HG03378 (cell line): Measurements from ENCODE around the gene FYB2.

Experiments
- ATAC-seq: cut with Tn5 transposase; IDR thresholded peaks from one replicate; pipeline ENCODE4 v1.9.1; 2021; ENCODE audit warnings: mild to moderate bottlenecking, moderate library complexity; ENCODE audit not compliant: unreplicated experiment

FYB2 gene

DNA sequence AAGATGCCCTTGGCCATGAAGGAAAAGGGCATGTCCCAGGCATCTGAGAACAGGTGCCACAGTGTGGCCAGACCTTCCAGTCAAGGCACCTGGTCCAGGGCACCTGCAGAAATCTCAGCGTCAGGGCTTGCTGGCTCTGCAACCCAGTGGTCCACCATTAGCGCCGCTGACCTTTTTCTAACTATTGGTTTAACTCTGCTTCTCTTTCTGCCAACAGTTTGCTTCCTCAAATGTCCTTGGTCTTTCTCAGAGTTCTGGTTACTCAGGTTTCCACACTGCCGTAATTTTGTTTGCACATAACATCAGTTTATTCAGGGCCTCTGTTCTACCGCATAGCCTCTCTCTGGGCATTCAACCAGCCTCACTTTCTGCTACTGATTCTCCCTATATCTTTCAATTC lies 16.5 kb upstream of the FYB2 start:
- no peak for ATAC-seq

DNA sequence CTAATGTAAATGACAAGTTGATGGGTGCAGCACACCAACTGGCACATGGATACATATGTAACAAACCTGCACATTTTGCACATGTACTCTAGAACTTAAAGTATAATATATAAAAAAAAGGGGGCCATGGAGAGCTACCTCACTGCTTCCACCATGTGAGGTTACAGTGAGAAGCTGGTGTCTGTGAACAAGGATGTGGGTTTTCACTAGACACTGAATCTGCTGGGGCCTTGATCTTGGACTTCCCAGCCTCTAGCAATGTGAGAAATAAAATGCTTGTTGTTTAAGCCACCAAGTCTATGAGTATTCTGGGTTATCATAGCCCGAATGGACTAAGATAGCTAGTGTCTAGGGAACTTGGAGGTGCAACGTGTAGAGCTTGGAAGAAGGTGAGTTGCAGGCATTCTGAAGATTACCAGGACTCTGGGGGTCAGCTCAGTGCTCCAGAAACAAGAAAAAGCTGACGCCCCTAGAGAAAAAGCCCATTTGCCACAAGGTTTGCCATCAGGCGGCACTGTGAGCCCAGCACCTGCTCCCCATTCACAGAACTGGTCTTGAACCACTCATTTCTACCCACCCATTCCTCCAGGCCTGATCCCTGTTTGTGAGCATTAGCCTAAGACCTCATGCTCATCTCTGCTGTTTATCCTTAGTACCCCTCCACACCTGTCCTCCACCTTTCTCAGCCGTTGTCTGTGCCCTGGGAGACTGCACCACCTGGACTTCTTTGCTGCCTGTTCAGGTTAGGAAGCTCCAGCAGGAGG lies 15.1 kb upstream of the FYB2 start:
- no peak for ATAC-seq

- no peak for ATAC-seq
Observed at GRCh38 chr1:56833088-56833487, 13.9 kb upstream of the FYB2 start.

- ATAC-seq, result peak; percentile 67
Observed at GRCh38 chr1:56831871-56832693, 12.9 kb upstream of the FYB2 start.

DNA sequence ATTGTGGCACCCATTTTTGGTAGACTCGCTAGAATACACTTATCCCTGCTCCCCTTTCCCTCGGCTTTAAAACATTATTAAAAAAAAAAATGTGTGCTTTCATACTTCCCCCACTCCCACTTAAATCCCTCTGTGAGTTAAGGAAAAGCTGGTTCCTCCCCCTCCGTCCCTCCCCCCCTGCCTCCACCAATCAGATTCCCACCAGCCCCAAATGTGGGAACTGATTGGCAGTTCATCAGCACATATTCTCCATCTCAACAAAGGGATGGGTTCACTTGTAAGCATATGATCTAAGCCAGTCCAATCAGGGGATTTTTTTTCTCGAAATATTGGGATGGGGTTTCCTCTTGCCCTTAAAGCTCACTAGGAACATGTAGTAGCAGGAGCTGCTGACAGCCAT lies 10.8 kb upstream of the FYB2 start:
- no peak for ATAC-seq

- ATAC-seq, result no peak
Observed at GRCh38 chr1:56827711-56828110, 8.5 kb upstream of the FYB2 start.

DNA sequence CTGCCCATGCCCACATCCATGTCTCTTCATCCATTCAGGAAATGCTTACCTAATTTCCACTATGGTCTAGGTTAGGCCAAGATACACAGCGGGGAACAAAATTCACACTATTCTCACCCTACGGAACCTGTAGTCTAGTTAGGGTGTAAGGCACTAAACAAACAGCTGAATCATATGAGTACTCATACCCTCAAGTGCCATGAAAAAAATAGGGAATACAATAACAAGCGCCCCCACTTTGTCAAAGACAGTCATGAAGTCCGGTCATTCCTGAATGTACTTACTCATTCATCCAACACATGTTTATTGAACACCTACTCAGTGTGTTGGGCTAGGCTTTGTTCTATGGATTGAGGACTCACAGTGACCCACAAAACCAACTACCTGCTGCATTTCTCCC lies 6.2 kb upstream of the FYB2 start:
- ATAC-seq, result no peak

DNA sequence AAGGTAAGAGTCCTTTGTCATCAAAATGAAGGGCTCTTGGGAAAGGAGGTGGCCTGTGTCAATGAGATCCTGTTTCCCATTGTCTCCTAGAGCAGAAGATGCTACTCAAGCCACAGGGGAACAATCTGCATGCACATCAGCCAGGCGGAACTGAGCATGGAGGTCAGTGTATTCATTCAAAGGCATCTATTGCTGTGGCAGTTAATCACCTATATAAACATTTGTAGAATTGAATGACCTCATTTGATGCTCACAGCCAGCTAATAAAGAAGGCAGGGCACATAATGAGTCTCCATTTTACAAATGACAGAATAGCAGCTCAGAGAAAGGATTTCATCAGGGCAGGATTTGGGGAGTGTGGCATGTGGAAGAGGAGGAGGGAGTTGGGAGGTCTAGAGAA lies 5.7 kb upstream of the FYB2 start:
- ATAC-seq, result no peak

- ATAC-seq, result no peak
Observed at GRCh38 chr1:56824271-56824670, 5.1 kb upstream of the FYB2 start.

GRCh38 chr1:56821462-56821797 lies 2.2 kb upstream of the FYB2 start:
- ATAC-seq, result no peak

DNA sequence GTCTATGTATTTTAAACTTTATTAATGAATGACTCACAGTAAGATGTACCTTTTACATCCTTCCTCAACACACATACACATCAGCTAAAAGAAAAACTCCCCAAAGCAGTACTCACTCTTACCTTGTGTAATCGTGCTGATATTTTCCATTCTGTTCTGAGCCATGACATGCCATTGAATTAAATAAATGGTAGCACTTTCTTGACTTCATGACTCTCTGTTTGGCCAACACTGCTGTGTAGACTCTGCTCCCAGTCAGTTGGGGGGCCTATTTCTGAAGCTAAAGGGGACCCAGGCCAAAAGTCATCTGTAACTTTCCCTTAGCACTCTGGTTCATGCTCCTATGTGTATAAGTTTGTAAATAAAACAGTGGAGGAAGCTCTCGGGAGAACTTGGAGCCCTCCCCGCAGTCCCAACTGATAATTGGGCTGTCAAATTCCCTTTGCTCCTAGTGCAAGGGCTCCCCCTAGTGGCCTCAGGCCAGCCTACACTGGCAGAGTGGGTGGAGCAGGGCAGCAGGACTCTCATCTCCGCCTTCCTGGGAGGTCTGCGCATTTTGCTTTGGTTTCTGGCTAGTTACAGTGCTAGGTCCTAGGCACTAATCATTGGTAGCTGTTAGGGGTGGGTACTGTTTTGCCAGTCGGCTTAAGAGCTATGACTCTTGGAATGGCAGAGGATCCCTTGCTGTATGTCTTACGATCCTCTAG lies 1.7 kb upstream of the FYB2 start:
- ATAC-seq, result peak; percentile 67

DNA sequence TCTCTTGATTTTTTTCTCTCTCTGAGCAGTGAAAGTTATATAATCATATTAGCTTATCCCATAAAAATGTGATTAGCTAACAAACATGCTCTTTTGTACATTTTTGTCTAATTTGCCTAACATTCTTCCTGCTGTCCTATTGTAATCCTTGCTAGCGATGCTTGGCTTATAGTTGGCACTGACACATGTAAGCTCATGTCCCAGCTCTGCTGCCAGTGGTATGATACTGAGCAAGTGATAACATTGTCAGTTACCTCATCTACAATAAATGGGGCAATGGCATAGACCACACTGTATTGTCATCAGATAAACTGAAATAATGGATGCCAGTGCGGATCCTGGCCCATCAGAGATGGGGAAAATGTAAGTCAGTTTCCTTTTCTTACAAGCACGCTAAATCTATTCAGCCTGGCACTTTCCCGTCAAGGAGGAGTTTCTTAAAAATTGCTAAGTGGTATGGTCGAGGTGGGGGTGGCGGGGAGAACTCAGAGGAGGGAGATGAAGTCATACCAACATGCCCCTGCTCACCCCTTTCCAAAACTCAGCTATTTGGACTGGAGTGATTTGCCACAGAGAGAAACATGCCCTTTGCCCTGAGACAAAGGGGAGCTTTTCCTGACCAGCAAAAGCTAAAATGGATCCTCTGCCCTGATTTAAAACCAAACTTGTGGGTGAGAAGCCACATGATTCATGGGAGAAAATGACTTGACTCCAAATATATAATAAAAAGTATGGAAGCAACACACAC lies 1.3 kb downstream of the FYB2 start:
- ATAC-seq, result no peak

- ATAC-seq, result peak; percentile 79
Observed at GRCh38 chr1:56816909-56817308, 2.3 kb downstream of the FYB2 start.

- no peak for ATAC-seq
Observed at GRCh38 chr1:56816264-56816663, 2.9 kb downstream of the FYB2 start.

DNA sequence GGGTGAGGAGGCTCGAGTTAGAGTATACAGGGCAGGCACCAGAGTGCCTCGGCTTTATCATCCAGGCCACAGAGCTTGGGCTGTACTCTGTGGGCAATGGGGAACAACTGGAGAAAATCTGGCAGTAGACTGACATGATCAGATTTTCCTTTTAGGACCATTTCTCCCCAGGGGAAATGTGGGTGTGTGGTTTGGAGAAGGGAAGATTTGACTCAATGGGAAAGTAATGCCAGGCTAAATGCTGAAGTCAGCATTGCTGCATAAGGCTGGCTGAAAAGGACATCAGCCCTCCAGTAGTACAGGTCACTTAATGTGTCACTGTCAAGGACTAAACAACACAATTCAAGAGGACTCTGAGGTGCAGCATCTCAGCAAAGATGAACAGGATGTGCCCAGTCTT lies 5.0 kb downstream of the FYB2 start:
- no peak for ATAC-seq

GRCh38 chr1:56811331-56811730 lies 7.9 kb downstream of the FYB2 start:
- no peak for ATAC-seq

DNA sequence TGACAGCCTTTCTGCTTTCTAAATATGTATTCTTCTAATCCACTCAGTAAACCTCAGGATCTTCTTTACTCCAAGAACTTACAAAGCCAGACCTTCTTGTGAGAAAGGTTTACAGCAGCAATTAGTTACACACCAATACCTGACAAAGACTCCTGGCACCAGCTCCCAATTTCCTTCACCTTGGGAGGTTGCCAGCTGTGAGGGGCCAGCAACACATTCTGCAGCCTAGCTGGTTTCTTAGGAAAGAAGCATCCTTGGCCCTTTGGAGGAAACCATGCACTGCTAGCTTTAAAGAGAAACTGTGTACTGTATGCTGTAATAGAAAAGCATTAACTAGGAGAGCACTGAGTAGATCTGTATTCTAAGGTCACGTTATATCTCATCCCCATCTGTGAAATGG lies 10.8 kb downstream of the FYB2 start:
- ATAC-seq, result no peak

- no peak for ATAC-seq
Observed at GRCh38 chr1:56806804-56807203, 12.4 kb downstream of the FYB2 start.

- ATAC-seq, result peak; percentile 55
Observed at GRCh38 chr1:56803561-56804156, 15.5 kb downstream of the FYB2 start.

- no peak for ATAC-seq
Observed at GRCh38 chr1:56799605-56800400, 19.4 kb downstream of the FYB2 start.
